GM12878 (cell line): ENCODE measurements around the gene FAM227A. TPM values are rescaled to one million over a fixed set of nuclear protein-coding genes. Genes with fewer than 3 reads are reported as not detected.

Experiments used
- ATAC-seq: fragments of 200-7000 bp; cut with Tn5 transposase; 3 replicates; pipeline ENCODE4 v1.9.1; 2020; ENCODE audit warnings: mild to moderate bottlenecking, moderate library complexity
- BruUV-seq: library from RNA; stranded (reverse); fragments of 400-500 nt; replicated peaks from 2 replicates; lab custom pipeline; 2021; lab: Mats Ljungman, UMichigan
- CTCF ChIA-PET: fragments of 300-600 bp; sonication (Branson Sonifier 250); formaldehyde crosslinking; extraction: SDS; loops from one replicate; lab custom pipeline; 2021; ENCODE audit warnings: inconsistent platforms; lab: Yijun Ruan, JAX
- POLR2A ChIA-PET: fragments of 350-600 bp; formaldehyde crosslinking; extraction: SDS; loops from one replicate; lab custom pipeline; 2021; ENCODE audit warnings: inconsistent platforms; lab: Charles Lee
- RAD21 ChIA-PET: fragments of 300-600 bp; sonication (Branson Sonifier 250); formaldehyde crosslinking; loops from one replicate; lab custom pipeline; 2023; ENCODE audit warnings: antibody characterized with exemption; ENCODE audit not compliant: unreplicated experiment; lab: Charles Lee
- SMC1A ChIA-PET: fragments of 300-600 bp; sonication (Branson Sonifier 250); formaldehyde crosslinking; loops from one replicate; lab custom pipeline; 2023; ENCODE audit not compliant: unreplicated experiment, uncharacterized antibody; lab: Charles Lee
- DNase-seq: peaks from one replicate; pipeline ENCODE4 v3.0.0-alpha.2; 2011; ENCODE audit warnings: low read depth, low spot score
- FAIRE-seq: peaks from 3 replicates; lab custom pipeline; 2011; peaks lifted over from hg19 to GRCh38; lab: Jason Lieb, UNC
- H2AFZ ChIP-seq: 2 replicates; pipeline ENCODE4 v1.6.0; 2011; ENCODE audit warnings: low read depth, low read length, control low read depth; ENCODE audit not compliant: control insufficient read depth
- H3K27ac ChIP-seq: 2 replicates; pipeline ENCODE4 v1.5.1; 2011; ENCODE audit warnings: control low read depth; ENCODE audit not compliant: control insufficient read depth, insufficient read depth
- H3K27me3 ChIP-seq, 2 experiments: replicated peaks in 1 of 2; 2 replicates each; pipeline versions ENCODE4 v1.6.0 to v1.6.1; 2011; ENCODE audit warnings: low read length in 1 of 2; ENCODE audit not compliant: control insufficient read depth in 2 of 2, insufficient read depth in 2 of 2
- H3K36me3 ChIP-seq, 2 experiments: 2 replicates each; pipeline ENCODE4 v1.5.1; 2011; ENCODE audit warnings: low read length in 1 of 2; ENCODE audit not compliant: control insufficient read depth in 2 of 2, insufficient read depth in 2 of 2
- H3K4me1 ChIP-seq: 2 replicates; pipeline ENCODE4 v1.6.1; 2011; ENCODE audit warnings: mild to moderate bottlenecking, low read length, moderate library complexity, mixed read lengths; ENCODE audit not compliant: control insufficient read depth, insufficient read depth
- H3K4me2 ChIP-seq: 2 replicates; pipeline ENCODE4 v1.6.0; 2011; ENCODE audit warnings: control low read depth; ENCODE audit not compliant: control insufficient read depth, insufficient read depth
- H3K4me3 ChIP-seq: fragments of 200-600 bp; sonication (generic); 2 replicates; pipeline ENCODE4 v1.5.1; 2016
- H3K79me2 ChIP-seq: 2 replicates; pipeline ENCODE4 v1.6.0; 2011; ENCODE audit warnings: low read length; ENCODE audit not compliant: control insufficient read depth, insufficient read depth
- H3K9ac ChIP-seq: 2 replicates; pipeline ENCODE4 v1.8.0; 2011; ENCODE audit warnings: low read length, control low read depth, mixed read lengths; ENCODE audit not compliant: control insufficient read depth, insufficient read depth
- H3K9me3 ChIP-seq: replicated peaks from 3 replicates; pipeline ENCODE4 v1.5.1; 2011; ENCODE audit warnings: mild to moderate bottlenecking, low read length; ENCODE audit not compliant: control insufficient read depth, insufficient read depth
- H4K20me1 ChIP-seq: 2 replicates; pipeline ENCODE4 v1.6.0; 2011; ENCODE audit not compliant: control insufficient read depth, insufficient read depth
- CHD4 ChIP-seq: fragments of 200-600 bp; sonication (generic); IDR thresholded peaks from 2 replicates; pipeline ENCODE4 v1.6.1; 2016; ENCODE audit warnings: mild to moderate bottlenecking
- IKZF2 ChIP-seq, 2 experiments: fragments of 450-650 bp; IDR thresholded peaks; 2 replicates each; pipeline ENCODE4 v1.6.1; 2017; ENCODE audit warnings: mild to moderate bottlenecking in 2 of 2, moderate library complexity in 2 of 2
- MLLT1 ChIP-seq: fragments of 450-650 bp; IDR thresholded peaks from 2 replicates; pipeline ENCODE4 v1.6.1; 2016; ENCODE audit warnings: mild to moderate bottlenecking
- NR2C2 ChIP-seq: IDR thresholded peaks from 2 replicates; pipeline ENCODE4 v1.6.1; 2011; ENCODE audit warnings: borderline replicate concordance, low read depth; ENCODE audit not compliant: control insufficient read depth, insufficient read length
- WRNIP1 ChIP-seq: IDR thresholded peaks from 2 replicates; pipeline ENCODE4 v1.6.1; 2011; ENCODE audit warnings: low read depth, low read length, improper control_type of control experiment, borderline replicate concordance
- ZBTB33 ChIP-seq: fragments of 450-650 bp; IDR thresholded peaks from 2 replicates; pipeline ENCODE4 v1.6.1; 2017; ENCODE audit warnings: mild to moderate bottlenecking
- ZBTB40 ChIP-seq: fragments of 450-650 bp; IDR thresholded peaks from 2 replicates; pipeline ENCODE4 v1.6.1; 2016; ENCODE audit warnings: mild to moderate bottlenecking, moderate library complexity, borderline replicate concordance
- ZNF24 ChIP-seq: fragments of 450-650 bp; IDR thresholded peaks from 2 replicates; pipeline ENCODE4 v1.6.1; 2017; ENCODE audit warnings: antibody characterized with exemption, mild to moderate bottlenecking
- ZNF592 ChIP-seq: fragments of 450-650 bp; IDR thresholded peaks from 2 replicates; pipeline ENCODE4 v1.6.1; 2017; ENCODE audit warnings: mild to moderate bottlenecking, moderate library complexity
- WGBS: methylation state at CpG from one replicate; pipeline ENCODE4 v1.1.6; 2016; ENCODE audit warnings: low lambda C conversion rate; ENCODE audit not compliant: insufficient replicate concordance, insufficient coverage; ENCODE audit errors: missing lambda C conversion rate; 5-methylcytosine and 5-hydroxymethylcytosine counted together
- in situ Hi-C: fragments of 300-500 bp; cut with MboI; formaldehyde crosslinking; loops from 9 replicates; pipeline ENCODE4 v1.14.3; 2018; ENCODE audit warnings: mixed read lengths
- intact Hi-C: fragments of 100-400 bp; cut with micrococcal nuclease; formaldehyde crosslinking; loops from one replicate; pipeline ENCODE4 v1.14.2; 2022; ENCODE audit not compliant: unreplicated experiment
- polyA plus RNA-seq, 11 experiments: library from polyadenylated mRNA; depleted of rRNA in 4 of 11; unstranded in 6 of 11; stranded (reverse) in 5 of 11; fragments of >200 nt; fragmentation: Nextera tagmentation in 4 of 11; fragmentation: Illumina TruSeq in 1 of 11; extraction: Ambion mirVana in 4 of 11; extraction: Trizol in 1 of 11; gene quantifications; 1 replicate in 1 of 11; 2 replicates in 10 of 11; pipeline versions ENCODE4 v1.2.1 to v1.2.3, GENCODE V29; 2011 to 2016; ENCODE audit warnings: inconsistent platforms in 2 of 11, missing spikeins in 2 of 11, low read depth in 1 of 11
- total RNA-seq, 4 experiments: library from RNA; depleted of rRNA in 3 of 4; stranded (reverse); fragments of >200 nt in 3 of 4; fragmentation: Illumina TruSeq in 1 of 4; extraction: Trizol in 1 of 4; gene quantifications; 2 replicates each; pipeline versions ENCODE4 v1.2.1 to v1.2.3, GENCODE V29; 2013 to 2021

Gene FAM227A
- total and polyA plus RNA-seq, 10 of the 15 experiments (the other 5 are each of a cell fraction or from before 2014, with no cell fraction given) = 0.02 to 0.59 (median 0.25) TPM

GRCh38 chr22:38697425-38698089 lies 41.4 kb upstream of the FAM227A start:
- FAIRE-seq (no peak), ATAC-seq (no peak), DNase-seq (no peak)
- Histone ChIP-seq H4K20me1 (no peaks in the 10 kb centered on the region), H3K27ac (no peak overlapping the region), H2AFZ (no peak overlapping the region), H3K4me1 (peaks cover 8% of the 10 kb centered on the region), H3K4me2 (peak overlapping the region; percentile 83), H3K9me3 (no peaks in the 10 kb centered on the region), H3K9ac (no peak overlapping the region), H3K36me3 (0 out of 4 replicates have a peak, but pooled peaks cover 0 to 7% of the 10 kb centered on the region in 2 experiments), H3K79me2 (peaks cover 56% of the 10 kb centered on the region), H3K4me3 (peak overlapping the region; percentile 86), H3K27me3 (no peaks in the 10 kb centered on the region)
- no TSS peak for BruUV-seq
- intact Hi-C loops (no loop called here), in situ Hi-C loops (no loop called here)
- ChIA-PET SMC1A (interaction anchor here (0.9 to 7.6 kb wide), 5 partner anchors 10 to 40 kb away, joined by 3 to 54 read pairs (median 11); partner anchors contain the start of genes CBY1, FAM227A, GTPBP1 and TOMM22), RAD21 (interaction anchor here (1.7 to 5.3 kb wide), 3 partner anchors 11 to 16 kb away, joined by 3 to 30 read pairs (median 12); partner anchors contain the start of gene TOMM22), POLR2A (interaction anchor here (1.0 to 5.9 kb wide), 8 partner anchors 8 to 60 kb away, joined by 4 to 43 read pairs (median 12); partner anchors contain the start of genes CBY1, FAM227A, GTPBP1 and SUN2), CTCF (interaction anchor here (0.6 to 4.4 kb wide), 8 partner anchors 10 to 802 kb away, joined by 3 to 45 read pairs (median 4); partner anchors contain the start of gene TOMM22)
- 77% methylated on average over 8 of the region's 8 CpGs for WGBS
- TF ChIP-seq NR2C2 (no peak), ZBTB40 (peak; percentile 25; the same call in 1 of the 2 replicates), IKZF2 (IDR thresholded peaks at IDR 0.05) (no peak), ZNF24 (no peak), ZBTB33 (peak; percentile 92; the same call in 1 of the 2 replicates), MLLT1 (peak; percentile 94), WRNIP1 (no peak), ZNF592 (no peak), CHD4 (no peak)
